Measurements from ENCODE around the gene APOL2.
"Not testable (repeated sequence)": the region's sequence is repeated elsewhere in the genome, so short reads cannot be mapped to it uniquely, and the experiment has no call there.

APOL2 gene

GRCh38 chr22:36209488-36209908, 29.8 kb downstream of the APOL2 start:
- not testable (repeated sequence) for H3K4me3 Mint-ChIP-seq; ATAC-seq; H3K9me3 Mint-ChIP-seq; H3K27ac Mint-ChIP-seq; DNase-seq; H3K36me3 Mint-ChIP-seq (ENCODE audit: low read depth)
- Mint-ChIP-seq H3K27me3 (peaks cover 11% of the 10 kb centered on the region), H3K4me1 (peaks cover 12% of the 10 kb centered on the region)

DNA sequence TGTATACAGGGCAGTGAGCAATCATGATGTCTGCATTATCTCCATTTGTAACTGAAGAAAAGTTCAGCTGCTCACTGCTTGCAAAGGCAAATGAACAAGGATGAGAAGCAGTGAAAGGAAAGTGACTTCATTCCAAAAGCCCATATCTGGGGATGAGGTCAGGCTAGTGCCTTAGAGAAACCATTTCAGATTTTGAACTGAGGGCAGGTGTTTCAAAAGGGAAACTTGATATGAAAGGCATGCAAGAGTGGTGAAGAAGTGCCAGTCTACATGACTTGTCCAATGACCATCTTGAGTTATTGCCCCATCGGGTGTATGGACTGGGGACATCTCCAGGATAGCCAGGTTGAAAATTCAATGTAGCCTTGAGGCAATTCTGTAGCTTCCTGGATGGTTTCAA, 30.4 kb downstream of the APOL2 start:
- Mint-ChIP-seq H3K4me1 (peaks cover 12% of the 10 kb centered on the region), H3K27ac (no peak overlapping the region), H3K4me3 (no peak overlapping the region), H3K9me3 (no peaks in the 10 kb centered on the region), H3K27me3 (peaks cover 11% of the 10 kb centered on the region), H3K36me3 (ENCODE audit: low read depth) (no peaks in the 10 kb centered on the region)
- ATAC-seq (no peak), DNase-seq (no peak)

- Mint-ChIP-seq H3K4me3 (no peak overlapping the region), H3K4me1 (peaks cover 12% of the 10 kb centered on the region), H3K27ac (no peak overlapping the region), H3K9me3 (no peaks in the 10 kb centered on the region), H3K27me3 (peaks cover 11% of the 10 kb centered on the region), H3K36me3 (ENCODE audit: low read depth) (no peaks in the 10 kb centered on the region)
- DNase-seq (no peak), ATAC-seq (no peak)
These were observed 31.1 kb downstream of the APOL2 start for GRCh38 chr22:36208162-36208765.

DNA sequence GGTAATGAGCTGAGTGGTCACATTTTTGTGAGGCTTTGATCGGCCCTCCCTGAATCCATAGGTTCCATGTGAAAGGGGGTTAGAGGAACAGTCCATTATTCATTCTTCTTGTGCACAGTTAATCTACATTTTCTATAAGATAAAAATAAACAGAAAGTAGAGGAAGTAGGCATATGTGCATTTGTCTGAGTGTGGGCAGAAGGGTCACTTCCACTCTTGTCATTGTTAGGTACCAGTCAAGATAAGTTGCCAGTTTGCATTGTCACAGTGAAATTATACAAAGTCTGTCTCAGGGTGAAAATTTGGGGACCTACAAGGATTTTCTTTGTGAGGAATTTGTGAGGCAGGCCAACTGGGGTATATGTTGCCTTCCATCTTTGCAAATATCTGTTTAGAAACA, 33.1 kb downstream of the APOL2 start:
- H3K9me3 Mint-ChIP-seq, result no peaks in the 10 kb centered on the region
- ATAC-seq, result no peak
- H3K27me3 Mint-ChIP-seq, result peaks cover 10% of the 10 kb centered on the region
- DNase-seq, result no peak
- no peaks in the 10 kb centered on the region for H3K36me3 Mint-ChIP-seq (ENCODE audit: low read depth)
- no peak overlapping the region for H3K4me3 Mint-ChIP-seq
- H3K4me1 Mint-ChIP-seq, result peaks cover 12% of the 10 kb centered on the region
- no peak overlapping the region for H3K27ac Mint-ChIP-seq

DNA sequence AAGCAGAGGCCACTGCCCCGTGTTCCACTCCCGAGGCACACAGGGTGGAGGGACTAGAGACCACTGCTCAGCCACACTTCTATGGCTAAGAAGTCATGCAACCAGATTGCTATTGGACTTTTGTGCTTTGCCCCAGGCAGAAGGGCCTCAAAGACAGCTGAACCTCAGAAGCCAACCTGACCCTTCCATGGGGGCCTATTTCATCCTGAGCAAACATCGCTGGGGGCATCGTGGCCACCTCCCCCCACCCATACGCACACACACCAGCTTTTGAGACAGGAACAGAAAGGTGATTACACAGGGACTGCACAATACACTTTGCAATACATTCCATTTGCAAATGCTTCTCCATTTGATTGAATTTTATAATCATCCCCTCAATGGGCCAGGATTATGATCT, 33.8 kb downstream of the APOL2 start:
- H3K27ac Mint-ChIP-seq; H3K36me3 Mint-ChIP-seq (ENCODE audit: low read depth); H3K9me3 Mint-ChIP-seq; H3K27me3 Mint-ChIP-seq; H3K4me1 Mint-ChIP-seq; H3K4me3 Mint-ChIP-seq; ATAC-seq; DNase-seq: not testable (repeated sequence)

- peaks cover 2% of the 10 kb centered on the region for H3K4me1 Mint-ChIP-seq
- H3K27me3 Mint-ChIP-seq, result peaks cover 3% of the 10 kb centered on the region
- H3K36me3 Mint-ChIP-seq (ENCODE audit: low read depth), result no peaks in the 10 kb centered on the region
- no peak overlapping the region for H3K4me3 Mint-ChIP-seq
- ATAC-seq, result no peak
- no peak overlapping the region for H3K27ac Mint-ChIP-seq
- H3K9me3 Mint-ChIP-seq, result no peaks in the 10 kb centered on the region
- no peak for DNase-seq
These were observed 34.7 kb downstream of the APOL2 start for GRCh38 chr22:36204632-36205015.

DNA sequence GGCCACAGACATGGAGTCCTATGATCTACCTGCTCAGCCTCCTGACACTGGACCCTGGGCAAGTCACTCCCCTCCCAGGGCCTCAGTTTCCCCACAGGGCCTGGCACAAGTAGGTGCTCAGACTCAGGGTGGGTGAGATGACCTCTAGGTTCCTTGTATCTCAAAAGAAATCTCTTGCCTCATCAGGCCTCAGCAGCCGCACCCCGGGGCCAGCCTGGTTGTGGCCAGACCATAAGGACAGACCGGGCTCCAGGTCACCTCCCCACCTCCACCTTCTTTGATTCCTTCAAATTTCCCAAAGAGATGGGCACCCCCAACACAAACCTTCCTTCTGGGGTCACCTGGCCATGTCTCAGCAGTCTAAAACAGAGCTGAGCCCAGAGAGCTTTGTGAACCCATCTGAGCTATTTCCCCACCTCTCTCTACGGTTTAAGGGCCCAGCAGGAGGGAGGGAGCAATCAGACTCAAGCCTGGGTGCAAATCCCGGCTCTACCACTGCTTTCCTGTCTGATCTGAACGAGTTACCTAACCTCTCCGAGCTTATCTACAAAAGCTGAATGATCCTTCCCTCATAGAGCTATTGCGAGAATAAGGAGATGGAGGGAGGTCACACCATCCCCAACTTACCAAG, 35.2 kb downstream of the APOL2 start:
- no peaks in the 10 kb centered on the region for H3K9me3 Mint-ChIP-seq
- H3K27ac Mint-ChIP-seq, result no peak overlapping the region
- peaks cover 2% of the 10 kb centered on the region for H3K4me1 Mint-ChIP-seq
- no peaks in the 10 kb centered on the region for H3K27me3 Mint-ChIP-seq
- ATAC-seq, result no peak
- no peaks in the 10 kb centered on the region for H3K36me3 Mint-ChIP-seq (ENCODE audit: low read depth)
- no peak overlapping the region for H3K4me3 Mint-ChIP-seq
- no peak for DNase-seq

- H3K9me3 Mint-ChIP-seq; H3K36me3 Mint-ChIP-seq (ENCODE audit: low read depth); H3K4me3 Mint-ChIP-seq; H3K27ac Mint-ChIP-seq; H3K27me3 Mint-ChIP-seq; H3K4me1 Mint-ChIP-seq; DNase-seq; ATAC-seq: not testable (repeated sequence)
These were observed 35.9 kb downstream of the APOL2 start for GRCh38 chr22:36203441-36203840.

- not testable (repeated sequence) for H3K27ac Mint-ChIP-seq; H3K27me3 Mint-ChIP-seq; ATAC-seq; DNase-seq; H3K36me3 Mint-ChIP-seq (ENCODE audit: low read depth); H3K9me3 Mint-ChIP-seq; H3K4me1 Mint-ChIP-seq; H3K4me3 Mint-ChIP-seq
These were observed 36.4 kb downstream of the APOL2 start for GRCh38 chr22:36202906-36203305.

- no peak within 1 kb of the TSS for H3K27ac Mint-ChIP-seq
- H3K36me3 Mint-ChIP-seq (ENCODE audit: low read depth), result no peaks in the 10 kb centered on the region
- no peak within 1 kb of the TSS for H3K4me3 Mint-ChIP-seq
- peaks cover 20% of the 10 kb centered on the region for H3K4me1 Mint-ChIP-seq
- no peak for ATAC-seq
- no peak for DNase-seq
- peaks cover 5% of the 10 kb centered on the region for H3K27me3 Mint-ChIP-seq
- no peaks in the 10 kb centered on the region for H3K9me3 Mint-ChIP-seq
These were observed 37.6 kb downstream of the APOL2 start, which contains the start of gene APOL4 for GRCh38 chr22:36201630-36202319. Gene APOL4, minus strand, starts transcription at chr22:36201809. Its CDS starts 75 bp downstream, at chr22:36201734.

GRCh38 chr22:36201025-36201424, 38.3 kb downstream of the APOL2 start:
- not testable (repeated sequence) for H3K27me3 Mint-ChIP-seq, H3K27ac Mint-ChIP-seq
- peaks cover 23% of the 10 kb centered on the region for H3K4me1 Mint-ChIP-seq

GRCh38 chr22:36199001-36199551, 40.3 kb downstream of the APOL2 start:
- H3K4me3 Mint-ChIP-seq, result no peak overlapping the region
- H3K36me3 Mint-ChIP-seq (ENCODE audit: low read depth), result no peaks in the 10 kb centered on the region
- ATAC-seq (no peak), DNase-seq (no peak)
- peaks cover 28% of the 10 kb centered on the region for H3K4me1 Mint-ChIP-seq
- H3K27ac Mint-ChIP-seq, result no peak overlapping the region
- no peaks in the 10 kb centered on the region for H3K9me3 Mint-ChIP-seq
- H3K27me3 Mint-ChIP-seq, result peaks cover 5% of the 10 kb centered on the region

More at GRCh38 chr22:36201025-36201424, 38.3 kb downstream of the APOL2 start:
- not testable (repeated sequence) for ATAC-seq; H3K36me3 Mint-ChIP-seq (ENCODE audit: low read depth); DNase-seq; H3K4me3 Mint-ChIP-seq; H3K9me3 Mint-ChIP-seq

GRCh38 chr22:36198536-36198935, 40.8 kb downstream of the APOL2 start:
- Mint-ChIP-seq H3K4me3 (no peak overlapping the region), H3K27ac (peak overlapping the region; percentile 55), H3K27me3 (peaks cover 5% of the 10 kb centered on the region), H3K36me3 (ENCODE audit: low read depth) (no peaks in the 10 kb centered on the region), H3K9me3 (no peaks in the 10 kb centered on the region), H3K4me1 (peaks cover 28% of the 10 kb centered on the region)
- ATAC-seq (no peak), DNase-seq (no peak)

DNA sequence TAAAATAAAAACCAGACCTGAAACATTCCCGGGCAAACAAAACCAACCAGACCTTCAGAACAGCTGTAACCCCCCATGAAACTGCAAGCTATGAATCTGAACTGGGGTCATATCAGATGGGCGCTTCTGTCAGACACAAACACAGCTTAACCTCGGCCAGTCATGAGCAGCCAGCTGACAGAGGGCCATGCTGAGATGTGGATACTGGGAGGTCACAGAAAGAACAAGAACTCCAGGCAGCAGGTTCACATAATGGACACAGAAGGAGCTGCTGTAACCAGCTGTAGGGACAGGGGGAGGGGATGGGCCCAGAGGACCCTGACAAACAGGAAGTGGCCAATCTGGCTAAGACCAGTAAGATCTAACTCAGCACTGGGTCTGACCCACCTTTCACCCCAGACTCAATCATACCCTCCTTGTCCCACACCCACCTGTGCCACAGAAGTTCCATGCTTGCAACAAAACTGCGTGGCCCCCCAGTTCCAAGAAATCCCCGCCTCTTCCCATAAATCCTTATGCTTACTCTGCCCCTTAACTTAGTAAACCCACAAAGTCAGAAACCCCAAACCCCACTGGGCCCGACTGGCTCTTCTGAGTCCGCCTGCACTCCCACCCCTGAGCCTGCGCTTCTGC, 41.7 kb downstream of the APOL2 start:
- H3K27me3 Mint-ChIP-seq, result peaks cover 5% of the 10 kb centered on the region
- H3K27ac Mint-ChIP-seq, result no peak overlapping the region

More for the DNA sequence above, 41.7 kb downstream of the APOL2 start:
- H3K4me1 Mint-ChIP-seq, result peaks cover 28% of the 10 kb centered on the region
- H3K9me3 Mint-ChIP-seq, result no peaks in the 10 kb centered on the region
- ATAC-seq (peak; percentile 63), DNase-seq (peak; percentile 29)
- peak overlapping the region; percentile 30 for H3K4me3 Mint-ChIP-seq
- no peaks in the 10 kb centered on the region for H3K36me3 Mint-ChIP-seq (ENCODE audit: low read depth)
